ENCODE results near the gene HIVEP3.

DNA sequence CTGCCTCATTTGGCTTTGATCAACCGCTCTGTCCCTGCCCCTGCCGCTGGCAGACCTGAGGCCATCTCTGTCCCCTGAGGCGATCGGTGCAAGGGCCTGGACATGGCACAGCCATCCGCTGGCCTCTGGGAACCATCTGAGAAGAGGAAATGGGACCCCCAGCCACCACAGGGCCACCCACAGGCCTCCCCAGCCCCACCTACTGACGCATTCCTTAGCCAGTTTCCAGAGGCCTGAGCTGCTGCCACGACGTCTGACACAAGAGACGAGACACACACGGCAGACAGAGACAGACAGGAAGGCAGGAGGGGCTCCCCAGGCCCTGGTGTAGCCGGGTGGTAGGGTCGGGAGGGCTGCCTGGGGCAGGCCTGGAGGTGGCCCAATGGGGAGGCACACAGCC, 397.0 kb downstream of the HIVEP3 start:
- TF ChIP-seq, protein P1, sequence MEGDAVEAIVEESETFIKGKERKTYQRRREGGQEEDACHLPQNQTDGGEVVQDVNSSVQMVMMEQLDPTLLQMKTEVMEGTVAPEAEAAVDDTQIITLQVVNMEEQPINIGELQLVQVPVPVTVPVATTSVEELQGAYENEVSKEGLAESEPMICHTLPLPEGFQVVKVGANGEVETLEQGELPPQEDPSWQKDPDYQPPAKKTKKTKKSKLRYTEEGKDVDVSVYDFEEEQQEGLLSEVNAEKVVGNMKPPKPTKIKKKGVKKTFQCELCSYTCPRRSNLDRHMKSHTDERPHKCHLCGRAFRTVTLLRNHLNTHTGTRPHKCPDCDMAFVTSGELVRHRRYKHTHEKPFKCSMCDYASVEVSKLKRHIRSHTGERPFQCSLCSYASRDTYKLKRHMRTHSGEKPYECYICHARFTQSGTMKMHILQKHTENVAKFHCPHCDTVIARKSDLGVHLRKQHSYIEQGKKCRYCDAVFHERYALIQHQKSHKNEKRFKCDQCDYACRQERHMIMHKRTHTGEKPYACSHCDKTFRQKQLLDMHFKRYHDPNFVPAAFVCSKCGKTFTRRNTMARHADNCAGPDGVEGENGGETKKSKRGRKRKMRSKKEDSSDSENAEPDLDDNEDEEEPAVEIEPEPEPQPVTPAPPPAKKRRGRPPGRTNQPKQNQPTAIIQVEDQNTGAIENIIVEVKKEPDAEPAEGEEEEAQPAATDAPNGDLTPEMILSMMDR (IDR thresholded peaks at IDR 0.05), result no peak
- TF ChIP-seq POLR2A (IDR thresholded peaks at IDR 0.05), result no peak

Data from lower leg skin (tissue), 3 donors.